HepG2 (cell line): Measurements from ENCODE around the gene DHH. TPM values are rescaled to one million over a fixed set of nuclear protein-coding genes. Genes with fewer than 3 reads are reported as not detected.
A peak's percentile ranks its signal among the peaks of the same experiment; 100 is the strongest.

Experiments used
- GZF1 ChIP-seq: sonication (generic); formaldehyde crosslinking; IDR thresholded peaks from 2 replicates; pipeline ENCODE4 v1.5.1; 2020; ENCODE audit warnings: mild to moderate bottlenecking, missing genetic modification reagents
- HNRNPUL1 ChIP-seq: fragments of 200-400 bp; formaldehyde crosslinking; IDR thresholded peaks from 2 replicates; pipeline ENCODE4 v1.6.1; 2017; ENCODE audit warnings: low read depth, mild to moderate bottlenecking, low read length, moderate library complexity
- JUN ChIP-seq: sonication (generic); formaldehyde crosslinking; IDR thresholded peaks from 2 replicates; pipeline ENCODE4 v1.4.0; 2020; ENCODE audit warnings: mild to moderate bottlenecking, missing genetic modification reagents
- KLF16 ChIP-seq, 2 experiments: sonication (generic) in 1 of 2; formaldehyde crosslinking in 1 of 2; IDR thresholded peaks; 2 replicates each; pipeline versions ENCODE4 v1.6.1 to v1.8.0; 2016 to 2023; ENCODE audit warnings: missing genetic modification reagents in 2 of 2, missing compliant biosample characterization in 1 of 2
- MYNN ChIP-seq: sonication (generic); formaldehyde crosslinking; IDR thresholded peaks from 2 replicates; pipeline ENCODE4 v1.4.0; 2020; ENCODE audit warnings: mild to moderate bottlenecking, low read depth, missing genetic modification reagents
- PBX3 ChIP-seq: sonication (generic); formaldehyde crosslinking; IDR thresholded peaks from 2 replicates; pipeline ENCODE4 v1.8.1; 2023; ENCODE audit warnings: missing genetic modification reagents, inconsistent platforms, borderline replicate concordance
- ZC3H13 ChIP-seq: sonication (generic); formaldehyde crosslinking; IDR thresholded peaks from 2 replicates; pipeline ENCODE4 v1.8.1; 2023; ENCODE audit warnings: mild to moderate bottlenecking, missing genetic modification reagents, moderate library complexity
- ZFX ChIP-seq: sonication (generic); formaldehyde crosslinking; IDR thresholded peaks from 2 replicates; pipeline ENCODE4 v1.4.0; 2020; ENCODE audit warnings: mild to moderate bottlenecking, low read depth, missing genetic modification reagents, moderate library complexity
- ZNF432 ChIP-seq: sonication (generic); formaldehyde crosslinking; IDR thresholded peaks from 2 replicates; pipeline ENCODE4 v1.5.0; 2020; ENCODE audit warnings: missing genetic modification reagents, mild to moderate bottlenecking, borderline replicate concordance
- ZNF44 ChIP-seq: sonication (generic); formaldehyde crosslinking; IDR thresholded peaks from 2 replicates; pipeline ENCODE4 v1.5.1; 2020; ENCODE audit warnings: mild to moderate bottlenecking, missing genetic modification reagents
- ZNF646 ChIP-seq: sonication (generic); formaldehyde crosslinking; IDR thresholded peaks from 2 replicates; pipeline ENCODE4 v1.9.0; 2021; ENCODE audit warnings: mild to moderate bottlenecking, missing genetic modification reagents
- ZNF709 ChIP-seq: sonication (generic); formaldehyde crosslinking; IDR thresholded peaks from 2 replicates; pipeline ENCODE4 v1.5.0; 2020; ENCODE audit warnings: mild to moderate bottlenecking, missing genetic modification reagents
- ZXDC ChIP-seq: sonication (generic); formaldehyde crosslinking; IDR thresholded peaks from 2 replicates; pipeline ENCODE4 v1.5.0; 2020; ENCODE audit warnings: mild to moderate bottlenecking, missing genetic modification reagents
- polyA plus RNA-seq, 8 experiments: library from polyadenylated mRNA; depleted of rRNA in 3 of 8; stranded (reverse) in 7 of 8; unstranded in 1 of 8; fragments of >200 nt; fragmentation: Illumina TruSeq in 4 of 8; extraction: Trizol in 4 of 8; gene quantifications; 2 replicates each; pipeline versions ENCODE4 v1.2.1 to v1.2.3, GENCODE V29; 2011 to 2016; ENCODE audit warnings: low read depth in 4 of 8, missing spikeins in 1 of 8, mixed read lengths in 1 of 8; ENCODE audit not compliant: insufficient read depth in 1 of 8
- total RNA-seq, 5 experiments: library from RNA; depleted of rRNA; stranded (reverse); fragments of >200 nt; fragmentation: Illumina TruSeq; extraction: Trizol; gene quantifications; 2 replicates each; pipeline ENCODE4 v1.2.3, GENCODE V29; 2016; ENCODE audit warnings: low read depth in 1 of 5
- TF ChIP-seq, protein P1 (sequence below): sonication (generic); formaldehyde crosslinking; IDR thresholded peaks from 2 replicates; pipeline ENCODE4 v1.9.0; 2021; ENCODE audit warnings: missing genetic modification reagents, borderline replicate concordance

DHH gene
- total and polyA plus RNA-seq, 2 of the 13 experiments (the other 11 are each of a cell fraction or from before 2014, with no cell fraction given): not detected

- TF ChIP-seq, protein P1, sequence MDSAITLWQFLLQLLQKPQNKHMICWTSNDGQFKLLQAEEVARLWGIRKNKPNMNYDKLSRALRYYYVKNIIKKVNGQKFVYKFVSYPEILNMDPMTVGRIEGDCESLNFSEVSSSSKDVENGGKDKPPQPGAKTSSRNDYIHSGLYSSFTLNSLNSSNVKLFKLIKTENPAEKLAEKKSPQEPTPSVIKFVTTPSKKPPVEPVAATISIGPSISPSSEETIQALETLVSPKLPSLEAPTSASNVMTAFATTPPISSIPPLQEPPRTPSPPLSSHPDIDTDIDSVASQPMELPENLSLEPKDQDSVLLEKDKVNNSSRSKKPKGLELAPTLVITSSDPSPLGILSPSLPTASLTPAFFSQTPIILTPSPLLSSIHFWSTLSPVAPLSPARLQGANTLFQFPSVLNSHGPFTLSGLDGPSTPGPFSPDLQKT (CRISPR knock-in tag): no peak
- peak; percentile 48; the same call in 1 of the 2 replicates for TF ChIP-seq ZNF646
- TF ChIP-seq PBX3: 0 out of 2 replicates have a peak, but pooled peaks have one; percentile 65
- TF ChIP-seq HNRNPUL1: no peak
- no peak; the same call in none of the 2 replicates for TF ChIP-seq ZC3H13 (CRISPR knock-in tag)
- no peak; the same call in 1 of the 2 replicates for TF ChIP-seq GZF1
- TF ChIP-seq ZFX: peak; percentile 70
- TF ChIP-seq KLF16 (CRISPR knock-in tag; IDR thresholded peaks at IDR 0.05): peak in 1 of 2 experiments; percentile 28; a peak in 1 of 4 replicates
- TF ChIP-seq ZNF44 (CRISPR knock-in tag): no peak
- peak; percentile 51; the same call in 1 of the 2 replicates for TF ChIP-seq ZNF709 (CRISPR knock-in tag)
- no peak for TF ChIP-seq ZXDC (CRISPR knock-in tag)
- no peak for TF ChIP-seq ZNF432 (CRISPR knock-in tag)
- TF ChIP-seq MYNN (CRISPR knock-in tag): no peak
- no peak for TF ChIP-seq JUN (CRISPR knock-in tag)
These were observed 36.7 kb upstream of the DHH start, which contains the start of gene TUBA1B (continued) for GRCh38 chr12:49131051-49131893.
